Sigmoid colon (tissue), 7 donors: ENCODE measurements around the gene POLR3GL. TPM values are rescaled to one million over a fixed set of nuclear protein-coding genes. Genes with fewer than 3 reads are reported as not detected.
A peak's percentile ranks its signal among the peaks of the same experiment; 100 is the strongest.

Experiments
- DNase-seq: peaks from one replicate; pipeline ENCODE4 v3.0.0-alpha.2; 2019
- H3K27ac ChIP-seq, 4 donors: fragments of 200-600 bp; sonication (generic); one replicate each; pipeline ENCODE4 v1.5.1; 2016 to 2019; ENCODE audit warnings: mild to moderate bottlenecking in 1 of 4
- H3K27me3 ChIP-seq, 3 donors: fragments of 200-600 bp; sonication (generic); one replicate each; pipeline ENCODE4 v1.5.1; 2019; ENCODE audit warnings: mild to moderate bottlenecking in 1 of 3
- H3K36me3 ChIP-seq, 4 donors: fragments of 200-600 bp; sonication (generic); one replicate each; pipeline ENCODE4 v1.5.1; 2016 to 2019
- H3K4me1 ChIP-seq, 4 donors: fragments of 200-600 bp; sonication (generic); one replicate each; pipeline ENCODE4 v1.5.1; 2017 to 2019
- H3K4me3 ChIP-seq, 4 donors: fragments of 200-600 bp; sonication (generic); one replicate each; pipeline ENCODE4 v1.5.1; 2017 to 2019; ENCODE audit warnings: mild to moderate bottlenecking in 2 of 4, moderate library complexity in 1 of 4
- H3K9me3 ChIP-seq, 4 donors: fragments of 200-600 bp in 3 of 4; sonication (generic) in 3 of 4; one replicate each; pipeline versions ENCODE4 v1.5.1 to v1.6.1; 2013 to 2019
- CTCF ChIP-seq, 4 experiments: fragments of 450-650 bp in 3 of 4; fragments of 200-600 bp in 1 of 4; IDR thresholded peaks; one replicate each; pipeline ENCODE4 v1.5.1; 2016 to 2019; ENCODE audit warnings: antibody characterized with exemption in 4 of 4, mild to moderate bottlenecking in 3 of 4, moderate library complexity in 2 of 4
- EP300 ChIP-seq, 4 donors: sonication (generic); formaldehyde crosslinking; IDR thresholded peaks; one replicate each; pipeline ENCODE4 v1.6.1; 2017; ENCODE audit warnings: antibody characterized with exemption in 4 of 4
- POLR2A ChIP-seq, 2 donors: fragments of 450-650 bp; IDR thresholded peaks; one replicate each; pipeline ENCODE4 v1.6.1; 2016; ENCODE audit warnings: antibody characterized with exemption in 2 of 2, mild to moderate bottlenecking in 2 of 2, moderate library complexity in 2 of 2
- POLR2AphosphoS5 ChIP-seq, 4 donors: sonication (generic); formaldehyde crosslinking; IDR thresholded peaks; one replicate each; pipeline ENCODE4 v1.6.1; 2017; ENCODE audit warnings: antibody characterized with exemption in 4 of 4
- WGBS, 2 donors: extraction: QIAGEN DNeasy Blood & Tissue Kit; methylation state at CpG; one replicate each; pipeline ENCODE4 v1.1.7; 2013; 5-methylcytosine and 5-hydroxymethylcytosine counted together
- intact Hi-C: fragments of 100-400 bp; cut with DNase I; formaldehyde crosslinking; loops from one replicate; pipeline ENCODE4 v1.15.1; 2023
- polyA plus RNA-seq, 3 donors: library from polyadenylated mRNA; stranded (reverse); fragments of 200-250 nt; gene quantifications; one replicate each; pipeline ENCODE4 v1.2.3, GENCODE V29; 2013
- total RNA-seq, 4 donors: library from RNA; depleted of rRNA; stranded (reverse); fragments of >200 nt; gene quantifications; one replicate each; pipeline ENCODE4 v1.1.0, GENCODE V29; 2016
- donor health status: healthy with polysubstance abuse.
- donor health status: Bipolar disorder and iron deficiency.
- donor health status: healthy.

POLR3GL gene
- total and polyA plus RNA-seq, 7 donors: 23.1 to 47.4 (median 32.8) TPM

- Histone ChIP-seq H3K27ac (peak overlapping the region; percentile 95 to 100 (median 96)), H3K36me3 (no peaks in the 10 kb centered on the region), H3K4me3 (peak overlapping the region; percentile 43 to 63 (median 60)), H3K27me3 (no peaks in the 10 kb centered on the region), H3K9me3 (no peaks in the 10 kb centered on the region), H3K4me1 (peaks cover 0 to 77% (median 60%) of the 10 kb centered on the region in 4 donors)
- DNase-seq: no peak
- intact Hi-C loops: loop anchor here (2.0 to 5.0 kb wide), 2 partner anchors 34 to 36 kb away; partner anchors contain the start of genes RBM8A and TXNIP
- whole genome bisulfite sequencing, 2 donors: 1% methylated on average over 21 to 22 of the region's 22 CpGs
- TF ChIP-seq EP300 (IDR thresholded peaks at IDR 0.05): no peak
- TF ChIP-seq POLR2AphosphoS5 (IDR thresholded peaks at IDR 0.05): no peak
- no peak for TF ChIP-seq POLR2A (IDR thresholded peaks at IDR 0.05)
- no peak for TF ChIP-seq CTCF (IDR thresholded peaks at IDR 0.05)
These were observed 3.4 kb upstream of the POLR3GL start for GRCh38 chr1:145961109-145961424.

DNA sequence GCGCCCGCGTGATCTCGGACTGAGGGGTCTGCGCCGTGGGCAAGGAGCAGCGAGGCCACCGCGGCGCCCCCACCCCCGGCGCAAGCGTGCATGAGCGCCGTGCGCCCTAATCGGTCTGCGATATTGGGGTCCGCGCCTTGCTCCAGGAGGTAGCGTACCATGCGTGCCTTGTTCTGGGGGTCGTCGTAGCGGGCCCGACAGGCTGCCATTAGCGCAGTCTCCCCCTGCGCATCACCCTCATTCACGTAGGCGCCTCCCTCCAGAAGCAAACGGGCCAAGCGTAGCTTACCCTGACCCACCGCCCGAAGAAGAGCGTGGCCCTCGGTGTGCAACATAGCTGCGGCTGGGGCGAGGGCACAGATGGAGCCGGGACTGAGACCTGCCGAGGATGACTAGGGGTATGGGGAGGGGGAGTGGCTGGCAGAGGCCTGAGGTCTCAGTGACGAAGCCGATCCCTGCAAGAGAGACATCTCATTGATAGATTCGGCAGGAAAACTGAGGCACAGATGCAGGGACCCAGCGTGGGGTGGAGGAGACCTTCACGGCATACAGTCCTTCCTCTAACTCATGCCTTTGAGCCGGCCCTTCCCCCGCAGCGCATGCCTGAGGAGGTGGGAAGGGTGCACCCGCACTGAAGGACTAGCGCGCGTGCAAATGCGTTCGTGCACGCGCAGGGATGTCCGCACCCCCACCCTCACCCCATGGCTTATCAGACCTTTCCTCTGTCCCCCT is 2.9 kb upstream of the POLR3GL start:
- WGBS, 2 donors: 1 to 2% methylated on average over 57 of the region's 57 CpGs
- Histone ChIP-seq H3K4me1 (peaks cover 0 to 71% (median 56%) of the 10 kb centered on the region in 4 donors), H3K27ac (peak overlapping the region; percentile 95 to 100 (median 96)), H3K4me3 (peak overlapping the region; percentile 43 to 63 (median 60)), H3K9me3 (no peaks in the 10 kb centered on the region), H3K27me3 (no peaks in the 10 kb centered on the region), H3K36me3 (no peaks in the 10 kb centered on the region)
- peak; percentile 86 for DNase-seq
- TF ChIP-seq POLR2AphosphoS5 (IDR thresholded peaks at IDR 0.05) (peak in 3 of 4 donors; percentile 24 to 68 (median 27)), EP300 (IDR thresholded peaks at IDR 0.05) (no peak)
- intact Hi-C loops: loop anchor here (2.0 to 5.0 kb wide), 2 partner anchors 35 to 36 kb away; partner anchors contain the start of genes RBM8A and TXNIP

GRCh38 chr1:145962157-145963102 is 2.1 kb upstream of the POLR3GL start:
- Histone ChIP-seq H3K4me1 (peaks cover 0 to 67% (median 54%) of the 10 kb centered on the region in 4 donors), H3K27me3 (no peaks in the 10 kb centered on the region), H3K27ac (peak overlapping the region; percentile 95 to 100 (median 96)), H3K4me3 (peak overlapping the region; percentile 43 to 63 (median 60)), H3K9me3 (no peaks in the 10 kb centered on the region), H3K36me3 (no peaks in the 10 kb centered on the region)
- WGBS, 2 donors: 2 to 5% methylated on average over 29 to 33 of the region's 36 CpGs
- intact Hi-C loops: loop anchor here (5.0 kb wide), 1 partner anchor 35 kb away; the partner anchor contains the start of gene TXNIP
- TF ChIP-seq EP300 (IDR thresholded peaks at IDR 0.05) (no peak), POLR2AphosphoS5 (IDR thresholded peaks at IDR 0.05) (peak in 3 of 4 donors; percentile 24 to 53 (median 40))
- peak; percentile 85 for DNase-seq

DNA sequence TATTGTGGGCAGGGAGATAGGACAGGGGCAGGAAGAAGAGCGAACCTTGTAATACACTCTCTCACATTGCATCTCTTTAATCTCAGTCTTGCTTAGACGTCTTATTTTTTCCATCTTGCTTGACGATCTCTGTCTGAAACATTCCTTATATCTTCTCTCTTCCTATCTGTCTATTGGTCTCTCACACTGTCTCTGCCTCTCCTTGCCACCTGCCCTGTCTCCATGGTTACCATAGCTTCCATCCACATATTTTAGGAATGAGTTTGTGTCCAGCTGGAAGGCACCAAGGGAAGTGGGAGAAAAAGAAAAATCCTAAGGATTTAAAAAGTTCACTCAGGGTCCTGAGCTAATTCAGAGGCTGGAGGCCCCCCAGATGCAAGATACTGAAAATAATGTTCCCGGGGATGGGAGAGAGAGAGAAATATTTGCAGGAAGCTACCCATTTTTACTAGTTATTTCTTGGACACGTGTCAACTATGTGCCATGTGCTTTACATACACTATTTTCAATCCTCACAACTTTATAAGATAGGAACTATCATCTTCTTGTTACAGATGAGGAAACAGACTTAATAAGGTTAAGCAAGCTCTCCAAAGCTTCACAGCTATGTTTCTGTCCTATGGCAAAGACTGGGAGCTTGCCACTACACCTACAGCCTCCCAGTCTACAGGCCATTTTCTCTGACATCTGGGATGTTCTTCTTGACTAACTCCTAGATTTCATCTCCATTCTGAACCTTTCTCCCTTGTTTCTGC is 1.0 kb upstream of the POLR3GL start:
- intact Hi-C loops: loop anchor here (5.0 kb wide), 1 partner anchor 34 kb away; the partner anchor contains the start of gene TXNIP
- no peaks in the 10 kb centered on the region for H3K36me3 ChIP-seq
- WGBS, 2 donors: 21 to 40% methylated on average over 5 of the region's 5 CpGs
- TF ChIP-seq CTCF (IDR thresholded peaks at IDR 0.05): no peak
- TF ChIP-seq POLR2A (IDR thresholded peaks at IDR 0.05): no peak
- no peak for TF ChIP-seq POLR2AphosphoS5 (IDR thresholded peaks at IDR 0.05)
- TF ChIP-seq EP300 (IDR thresholded peaks at IDR 0.05): no peak
- no peak for DNase-seq
- H3K9me3 ChIP-seq: no peaks in the 10 kb centered on the region
- peaks cover 0 to 63% (median 49%) of the 10 kb centered on the region in 4 donors for H3K4me1 ChIP-seq
- peak overlapping the region; percentile 54 to 70 (median 58) for H3K4me3 ChIP-seq
- H3K27ac ChIP-seq: peak overlapping the region; percentile 95 to 100 (median 96)
- no peaks in the 10 kb centered on the region for H3K27me3 ChIP-seq

- Histone ChIP-seq H3K4me3 (peak overlapping the region; percentile 54 to 70 (median 58)), H3K36me3 (no peaks in the 10 kb centered on the region), H3K27ac (peak overlapping the region; percentile 95 to 100 (median 96)), H3K9me3 (no peaks in the 10 kb centered on the region), H3K27me3 (no peaks in the 10 kb centered on the region), H3K4me1 (peaks cover 0 to 46% (median 39%) of the 10 kb centered on the region in 4 donors)
- no peak for DNase-seq
- TF ChIP-seq POLR2A (IDR thresholded peaks at IDR 0.05): no peak
- no peak for TF ChIP-seq POLR2AphosphoS5 (IDR thresholded peaks at IDR 0.05)
- TF ChIP-seq EP300 (IDR thresholded peaks at IDR 0.05): no peak
- TF ChIP-seq CTCF (IDR thresholded peaks at IDR 0.05): no peak
- 1% methylated on average over 5 of the region's 5 CpGs for WGBS, 2 donors
- intact Hi-C loops: no loop called here
These were observed 742 bp downstream of the POLR3GL start for GRCh38 chr1:145965119-145965744.
